ENCODE results near the gene ZSCAN22.

The ZSCAN22 gene

GRCh38 chr19:58279042-58279924 is 47.5 kb upstream of the ZSCAN22 start:
- H3K9ac ChIP-seq (ENCODE audit: low read length) = peak overlapping the region; percentile 79
- H2AK5ac ChIP-seq (ENCODE audit: low read length) = peak overlapping the region; percentile 54
- H3K27ac ChIP-seq (ENCODE audit: low read depth, low read length) = peak overlapping the region; percentile 67
- H2AFZ ChIP-seq (ENCODE audit: insufficient read depth, low read length, poor library complexity) = peak overlapping the region; percentile 71
- H3K79me1 ChIP-seq (ENCODE audit: low read length) = peaks cover 7% of the 10 kb centered on the region
- H3K4me1 ChIP-seq (ENCODE audit: control insufficient read depth in 1 of 2, insufficient read depth in 2 of 2, low read length in 2 of 2) = peaks cover 5 to 7% of the 10 kb centered on the region in 2 experiments
- peak overlapping the region; percentile 91 for H3K4me2 ChIP-seq (ENCODE audit: low read length)
- no peak overlapping the region for H2BK12ac ChIP-seq (ENCODE audit: low read length)
- H3K18ac ChIP-seq (ENCODE audit: low read length) = peak overlapping the region; percentile 79
- H4K91ac ChIP-seq (ENCODE audit: low read depth, low read length) = peak overlapping the region; percentile 94
- H4K8ac ChIP-seq (ENCODE audit: low read depth, low read length) = peak overlapping the region; percentile 94
- no CpG with 5 or more reads among the region's 60 CpGs for WGBS (ENCODE audit: extremely low coverage, insufficient coverage, insufficient read length)
- peak overlapping the region; percentile 81 for H3K4ac ChIP-seq (ENCODE audit: low read depth, low read length)
- H3K36me3 ChIP-seq (ENCODE audit: control insufficient read depth in 1 of 2, insufficient read depth in 2 of 2, low read length in 2 of 2) = peaks cover 5 to 11% of the 10 kb centered on the region in 2 experiments
- H3K4me3 ChIP-seq (ENCODE audit: low read depth, low read length) = peak overlapping the region; percentile 79
- DNase-seq = peak; percentile 15 to 46
- no peaks in the 10 kb centered on the region for H3K9me3 ChIP-seq (ENCODE audit: insufficient read depth, low read depth, low read length)
- H2BK120ac ChIP-seq (ENCODE audit: insufficient read depth, low read length, poor library complexity) = peak overlapping the region; percentile 67
- H3K14ac ChIP-seq (ENCODE audit: low read length) = peak overlapping the region; percentile 89
- H3K27me3 ChIP-seq (ENCODE audit: insufficient read depth, low read length) = no peaks in the 10 kb centered on the region
- peak overlapping the region; percentile 85 for H4K12ac ChIP-seq (ENCODE audit: low read depth, low read length)
- peaks cover 13% of the 10 kb centered on the region for H3K79me2 ChIP-seq (ENCODE audit: control insufficient read depth, insufficient read depth, low read length, poor library complexity)
- H3K23ac ChIP-seq (ENCODE audit: low read length) = no peak overlapping the region
- peak overlapping the region; percentile 79 for H2BK5ac ChIP-seq (ENCODE audit: low read depth, low read length, poor library complexity)

GRCh38 chr19:58279925-58280316 is 46.9 kb upstream of the ZSCAN22 start:
- Histone ChIP-seq H3K36me3 (ENCODE audit: control insufficient read depth in 1 of 2, insufficient read depth in 2 of 2, low read length in 2 of 2) (peaks cover 6 to 13% of the 10 kb centered on the region in 2 experiments), H3K23ac (ENCODE audit: low read length) (no peak overlapping the region), H4K12ac (ENCODE audit: low read depth, low read length) (no peak overlapping the region), H2BK120ac (ENCODE audit: insufficient read depth, low read length, poor library complexity) (no peak overlapping the region), H4K91ac (ENCODE audit: low read depth, low read length) (no peak overlapping the region), H3K18ac (ENCODE audit: low read length) (no peak overlapping the region), H2AFZ (ENCODE audit: insufficient read depth, low read length, poor library complexity) (no peak overlapping the region), H3K4ac (ENCODE audit: low read depth, low read length) (peak overlapping the region; percentile 19), H3K27ac (ENCODE audit: low read depth, low read length) (no peak overlapping the region), H2BK5ac (ENCODE audit: low read depth, low read length, poor library complexity) (no peak overlapping the region), H3K4me1 (ENCODE audit: control insufficient read depth in 1 of 2, insufficient read depth in 2 of 2, low read length in 2 of 2) (peaks cover 5 to 7% of the 10 kb centered on the region in 2 experiments), H3K4me2 (ENCODE audit: low read length) (peak overlapping the region; percentile 91), H2AK5ac (ENCODE audit: low read length) (no peak overlapping the region), H3K14ac (ENCODE audit: low read length) (no peak overlapping the region), H3K9ac (ENCODE audit: low read length) (no peak overlapping the region), H3K79me2 (ENCODE audit: control insufficient read depth, insufficient read depth, low read length, poor library complexity) (peaks cover 13% of the 10 kb centered on the region), H3K79me1 (ENCODE audit: low read length) (peaks cover 7% of the 10 kb centered on the region), H2BK12ac (ENCODE audit: low read length) (no peak overlapping the region), H3K27me3 (ENCODE audit: insufficient read depth, low read length) (no peaks in the 10 kb centered on the region), H3K4me3 (ENCODE audit: low read depth, low read length) (no peak overlapping the region), H4K8ac (ENCODE audit: low read depth, low read length) (no peak overlapping the region), H3K9me3 (ENCODE audit: insufficient read depth, low read depth, low read length) (no peaks in the 10 kb centered on the region)
- DNase-seq = no peak
- no CpG with 5 or more reads among the region's 4 CpGs for WGBS (ENCODE audit: extremely low coverage, insufficient coverage, insufficient read length)

- Histone ChIP-seq H4K12ac (ENCODE audit: low read depth, low read length) (no peak overlapping the region), H2AFZ (ENCODE audit: insufficient read depth, low read length, poor library complexity) (no peak overlapping the region), H3K27me3 (ENCODE audit: insufficient read depth, low read length) (no peaks in the 10 kb centered on the region), H3K27ac (ENCODE audit: low read depth, low read length) (no peak overlapping the region), H3K9ac (ENCODE audit: low read length) (no peak overlapping the region), H4K91ac (ENCODE audit: low read depth, low read length) (no peak overlapping the region), H3K79me2 (ENCODE audit: control insufficient read depth, insufficient read depth, low read length, poor library complexity) (peaks cover 9% of the 10 kb centered on the region), H4K8ac (ENCODE audit: low read depth, low read length) (no peak overlapping the region), H2AK5ac (ENCODE audit: low read length) (no peak overlapping the region), H3K4ac (ENCODE audit: low read depth, low read length) (no peak overlapping the region), H3K4me2 (ENCODE audit: low read length) (no peak overlapping the region), H3K79me1 (ENCODE audit: low read length) (peaks cover 3% of the 10 kb centered on the region), H3K36me3 (ENCODE audit: control insufficient read depth in 1 of 2, insufficient read depth in 2 of 2, low read length in 2 of 2) (peaks cover 34 to 41% of the 10 kb centered on the region in 2 experiments), H3K4me3 (ENCODE audit: low read depth, low read length) (no peak overlapping the region), H3K4me1 (ENCODE audit: control insufficient read depth in 1 of 2, insufficient read depth in 2 of 2, low read length in 2 of 2) (peaks cover 3 to 7% of the 10 kb centered on the region in 2 experiments), H3K18ac (ENCODE audit: low read length) (no peak overlapping the region), H3K9me3 (ENCODE audit: insufficient read depth, low read depth, low read length) (no peaks in the 10 kb centered on the region), H3K14ac (ENCODE audit: low read length) (no peak overlapping the region), H2BK12ac (ENCODE audit: low read length) (no peak overlapping the region), H3K23ac (ENCODE audit: low read length) (no peak overlapping the region), H2BK5ac (ENCODE audit: low read depth, low read length, poor library complexity) (no peak overlapping the region), H2BK120ac (ENCODE audit: insufficient read depth, low read length, poor library complexity) (no peak overlapping the region)
- DNase-seq = no peak
- WGBS (ENCODE audit: extremely low coverage, insufficient coverage, insufficient read length) = no CpG with 5 or more reads among the region's 7 CpGs
Measured at GRCh38 chr19:58284199-58284598, 42.6 kb upstream of the ZSCAN22 start.

GRCh38 chr19:58291943-58292342 is 34.9 kb upstream of the ZSCAN22 start:
- no peak overlapping the region for H2BK120ac ChIP-seq (ENCODE audit: insufficient read depth, low read length, poor library complexity)
- no peak overlapping the region for H4K12ac ChIP-seq (ENCODE audit: low read depth, low read length)
- no peak overlapping the region for H2AFZ ChIP-seq (ENCODE audit: insufficient read depth, low read length, poor library complexity)
- no peak overlapping the region for H3K4ac ChIP-seq (ENCODE audit: low read depth, low read length)
- H4K8ac ChIP-seq (ENCODE audit: low read depth, low read length) = no peak overlapping the region
- no peaks in the 10 kb centered on the region for H3K79me1 ChIP-seq (ENCODE audit: low read length)
- H4K91ac ChIP-seq (ENCODE audit: low read depth, low read length) = no peak overlapping the region
- no peak overlapping the region for H2BK5ac ChIP-seq (ENCODE audit: low read depth, low read length, poor library complexity)
- H3K23ac ChIP-seq (ENCODE audit: low read length) = no peak overlapping the region
- WGBS (ENCODE audit: extremely low coverage, insufficient coverage, insufficient read length) = no CpG with 5 or more reads among the region's 7 CpGs
- H3K4me2 ChIP-seq (ENCODE audit: low read length) = no peak overlapping the region
- DNase-seq = no peak
- no peak overlapping the region for H3K27ac ChIP-seq (ENCODE audit: low read depth, low read length)
- no peak overlapping the region for H3K9ac ChIP-seq (ENCODE audit: low read length)
- H3K36me3 ChIP-seq (ENCODE audit: control insufficient read depth in 1 of 2, insufficient read depth in 2 of 2, low read length in 2 of 2) = peaks cover 64 to 80% of the 10 kb centered on the region in 2 experiments
- H3K27me3 ChIP-seq (ENCODE audit: insufficient read depth, low read length) = no peaks in the 10 kb centered on the region
- H2BK12ac ChIP-seq (ENCODE audit: low read length) = no peak overlapping the region
- no peak overlapping the region for H3K18ac ChIP-seq (ENCODE audit: low read length)
- H2AK5ac ChIP-seq (ENCODE audit: low read length) = no peak overlapping the region
- H3K4me1 ChIP-seq (ENCODE audit: control insufficient read depth in 1 of 2, insufficient read depth in 2 of 2, low read length in 2 of 2) = no peaks in the 10 kb centered on the region
- no peak overlapping the region for H3K14ac ChIP-seq (ENCODE audit: low read length)
- no peak overlapping the region for H3K4me3 ChIP-seq (ENCODE audit: low read depth, low read length)
- no peaks in the 10 kb centered on the region for H3K79me2 ChIP-seq (ENCODE audit: control insufficient read depth, insufficient read depth, low read length, poor library complexity)
- peaks cover 6% of the 10 kb centered on the region for H3K9me3 ChIP-seq (ENCODE audit: insufficient read depth, low read depth, low read length)

Measured in trophoblast cell (in vitro differentiated cells and primary cell).